Thyroid gland (tissue), 4 donors: Measurements from ENCODE around the gene DAPK1.

Source experiments
- POLR2A ChIP-seq, 2 donors: fragments of 450-650 bp; IDR thresholded peaks; one replicate each; pipeline ENCODE4 v1.6.1; 2017; ENCODE audit warnings: antibody characterized with exemption in 2 of 2, mild to moderate bottlenecking in 2 of 2, moderate library complexity in 1 of 2
- TF ChIP-seq, protein P1 (sequence below), 6 experiments: fragments of 200-600 bp in 3 of 6; fragments of 450-650 bp in 3 of 6; sonication (generic) in 3 of 6; IDR thresholded peaks; one replicate each; pipeline ENCODE4 v1.5.1; 2016 to 2019; ENCODE audit warnings: antibody characterized with exemption in 6 of 6, mild to moderate bottlenecking in 2 of 6, inconsistent platforms in 1 of 6, moderate library complexity in 1 of 6

DNA sequence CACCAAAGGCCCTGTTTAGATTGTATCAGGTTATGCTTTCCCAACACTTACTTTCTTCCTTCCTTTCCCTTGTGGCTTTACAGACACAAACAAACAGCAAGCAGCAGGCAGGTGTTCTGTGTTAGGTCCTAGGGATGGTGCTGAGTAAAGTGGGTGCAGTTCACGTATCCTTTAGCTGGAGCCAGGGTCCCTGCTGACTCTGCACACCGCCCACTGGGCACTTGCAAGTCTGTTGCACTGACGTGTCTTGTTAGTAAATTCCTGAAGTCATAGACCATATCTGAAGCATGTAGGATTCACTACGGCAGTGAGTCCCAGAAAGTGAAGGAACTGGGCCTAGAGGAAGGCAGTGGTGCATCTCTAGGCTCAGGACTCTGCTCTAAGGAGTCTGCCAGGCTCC, 96.5 kb downstream of the DAPK1 start:
- TF ChIP-seq POLR2A (IDR thresholded peaks at IDR 0.05): peak in 1 of 2 donors; percentile 34
- TF ChIP-seq, protein P1, sequence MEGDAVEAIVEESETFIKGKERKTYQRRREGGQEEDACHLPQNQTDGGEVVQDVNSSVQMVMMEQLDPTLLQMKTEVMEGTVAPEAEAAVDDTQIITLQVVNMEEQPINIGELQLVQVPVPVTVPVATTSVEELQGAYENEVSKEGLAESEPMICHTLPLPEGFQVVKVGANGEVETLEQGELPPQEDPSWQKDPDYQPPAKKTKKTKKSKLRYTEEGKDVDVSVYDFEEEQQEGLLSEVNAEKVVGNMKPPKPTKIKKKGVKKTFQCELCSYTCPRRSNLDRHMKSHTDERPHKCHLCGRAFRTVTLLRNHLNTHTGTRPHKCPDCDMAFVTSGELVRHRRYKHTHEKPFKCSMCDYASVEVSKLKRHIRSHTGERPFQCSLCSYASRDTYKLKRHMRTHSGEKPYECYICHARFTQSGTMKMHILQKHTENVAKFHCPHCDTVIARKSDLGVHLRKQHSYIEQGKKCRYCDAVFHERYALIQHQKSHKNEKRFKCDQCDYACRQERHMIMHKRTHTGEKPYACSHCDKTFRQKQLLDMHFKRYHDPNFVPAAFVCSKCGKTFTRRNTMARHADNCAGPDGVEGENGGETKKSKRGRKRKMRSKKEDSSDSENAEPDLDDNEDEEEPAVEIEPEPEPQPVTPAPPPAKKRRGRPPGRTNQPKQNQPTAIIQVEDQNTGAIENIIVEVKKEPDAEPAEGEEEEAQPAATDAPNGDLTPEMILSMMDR (IDR thresholded peaks at IDR 0.05): no peak
